BLaER1 treated with 17β-estradiol and CSF1 and Interleukin-3, amounts not matched to agents 10 nM and 100 nM (cell line): ENCODE results near the gene NIPBL.
"Not testable (repeated sequence)": the region's sequence is repeated elsewhere in the genome, so short reads cannot be mapped to it uniquely, and the experiment has no call there.

Experiments
- H3K27ac ChIP-seq, 11 experiments: shearing (Covaris generic); formaldehyde crosslinking; 2 replicates each; pipeline ENCODE4 v1.8.1; 2022
- H3K27me3 ChIP-seq, 11 experiments: shearing (Covaris generic); formaldehyde crosslinking; 2 replicates each; pipeline ENCODE4 v1.8.1; 2022
- H3K36me3 ChIP-seq, 11 experiments: shearing (Covaris generic); formaldehyde crosslinking; 2 replicates each; pipeline ENCODE4 v1.8.1; 2022
- H3K4me1 ChIP-seq, 10 experiments: shearing (Covaris generic); formaldehyde crosslinking; 2 replicates each; pipeline ENCODE4 v1.8.1; 2022
- H3K4me2 ChIP-seq, 11 experiments: shearing (Covaris generic); formaldehyde crosslinking; 2 replicates each; pipeline ENCODE4 v1.8.1; 2022
- H3K4me3 ChIP-seq, 10 experiments: shearing (Covaris generic); formaldehyde crosslinking; 2 replicates each; pipeline ENCODE4 v1.8.1; 2022
- H3K9ac ChIP-seq, 11 experiments: shearing (Covaris generic); formaldehyde crosslinking; 2 replicates each; pipeline ENCODE4 v1.8.1; 2022
- H3K9me3 ChIP-seq, 11 experiments: shearing (Covaris generic); formaldehyde crosslinking; replicated peaks in 1 of 11; 2 replicates each; pipeline ENCODE4 v1.8.1; 2022
- H4K20me1 ChIP-seq, 11 experiments: shearing (Covaris generic); formaldehyde crosslinking; 2 replicates each; pipeline ENCODE4 v1.8.1; 2022
- Cebpa-rat ChIP-seq, 11 experiments: shearing (Covaris generic); IDR thresholded peaks; 2 replicates each; pipeline ENCODE4 v1.8.1; 2022

Gene NIPBL, protein sequence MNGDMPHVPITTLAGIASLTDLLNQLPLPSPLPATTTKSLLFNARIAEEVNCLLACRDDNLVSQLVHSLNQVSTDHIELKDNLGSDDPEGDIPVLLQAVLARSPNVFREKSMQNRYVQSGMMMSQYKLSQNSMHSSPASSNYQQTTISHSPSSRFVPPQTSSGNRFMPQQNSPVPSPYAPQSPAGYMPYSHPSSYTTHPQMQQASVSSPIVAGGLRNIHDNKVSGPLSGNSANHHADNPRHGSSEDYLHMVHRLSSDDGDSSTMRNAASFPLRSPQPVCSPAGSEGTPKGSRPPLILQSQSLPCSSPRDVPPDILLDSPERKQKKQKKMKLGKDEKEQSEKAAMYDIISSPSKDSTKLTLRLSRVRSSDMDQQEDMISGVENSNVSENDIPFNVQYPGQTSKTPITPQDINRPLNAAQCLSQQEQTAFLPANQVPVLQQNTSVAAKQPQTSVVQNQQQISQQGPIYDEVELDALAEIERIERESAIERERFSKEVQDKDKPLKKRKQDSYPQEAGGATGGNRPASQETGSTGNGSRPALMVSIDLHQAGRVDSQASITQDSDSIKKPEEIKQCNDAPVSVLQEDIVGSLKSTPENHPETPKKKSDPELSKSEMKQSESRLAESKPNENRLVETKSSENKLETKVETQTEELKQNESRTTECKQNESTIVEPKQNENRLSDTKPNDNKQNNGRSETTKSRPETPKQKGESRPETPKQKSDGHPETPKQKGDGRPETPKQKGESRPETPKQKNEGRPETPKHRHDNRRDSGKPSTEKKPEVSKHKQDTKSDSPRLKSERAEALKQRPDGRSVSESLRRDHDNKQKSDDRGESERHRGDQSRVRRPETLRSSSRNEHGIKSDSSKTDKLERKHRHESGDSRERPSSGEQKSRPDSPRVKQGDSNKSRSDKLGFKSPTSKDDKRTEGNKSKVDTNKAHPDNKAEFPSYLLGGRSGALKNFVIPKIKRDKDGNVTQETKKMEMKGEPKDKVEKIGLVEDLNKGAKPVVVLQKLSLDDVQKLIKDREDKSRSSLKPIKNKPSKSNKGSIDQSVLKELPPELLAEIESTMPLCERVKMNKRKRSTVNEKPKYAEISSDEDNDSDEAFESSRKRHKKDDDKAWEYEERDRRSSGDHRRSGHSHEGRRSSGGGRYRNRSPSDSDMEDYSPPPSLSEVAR (N-terminal part only)

DNA sequence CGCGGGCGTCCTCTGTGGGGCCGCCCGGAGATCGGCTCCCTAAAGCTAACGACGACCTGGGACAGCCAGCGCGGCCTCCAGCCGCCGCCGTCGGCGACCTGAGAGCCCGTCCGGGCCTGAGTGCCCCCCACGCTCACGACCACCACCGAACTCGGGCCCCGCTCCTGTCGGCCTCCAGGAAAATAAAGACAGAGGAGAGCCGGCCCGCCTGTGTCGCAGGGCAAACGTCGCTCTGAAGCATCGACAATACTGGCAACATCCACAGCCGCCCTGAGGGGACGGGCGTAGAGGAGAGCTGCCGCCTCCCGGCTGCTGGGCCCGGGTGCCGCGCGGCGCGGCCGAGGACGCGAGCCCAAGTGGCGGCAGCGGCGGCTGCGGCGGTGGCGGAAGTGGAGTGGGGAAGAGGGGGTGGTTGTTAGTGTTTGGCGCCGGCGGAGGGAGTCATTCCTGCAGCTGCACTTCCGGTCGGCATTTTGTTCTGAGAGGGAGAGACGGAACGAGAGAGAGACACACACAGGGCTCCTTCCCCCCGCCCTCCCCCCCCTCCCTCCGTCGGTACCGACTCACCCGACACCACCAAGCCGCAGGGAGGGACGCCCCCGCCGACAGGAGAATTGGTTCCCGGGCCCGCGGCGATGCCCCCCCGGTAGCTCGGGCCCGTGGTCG lies at the start of gene NIPBL:
Gene NIPBL (plus strand): TSS at position 471 of the 666 bp plus-strand sequence. CDS start 76,928 bp downstream, outside the sequence.
- Histone ChIP-seq H4K20me1 (peaks cover 47 to 87% (median 81%) of the 10 kb centered on the region in 11 experiments), H3K36me3 (peaks cover 0 to 11% (median 4%) of the 10 kb centered on the region in 11 experiments; a peak in 6 of 22 replicates), H3K9me3 (no peaks in the 10 kb centered on the region)

DNA sequence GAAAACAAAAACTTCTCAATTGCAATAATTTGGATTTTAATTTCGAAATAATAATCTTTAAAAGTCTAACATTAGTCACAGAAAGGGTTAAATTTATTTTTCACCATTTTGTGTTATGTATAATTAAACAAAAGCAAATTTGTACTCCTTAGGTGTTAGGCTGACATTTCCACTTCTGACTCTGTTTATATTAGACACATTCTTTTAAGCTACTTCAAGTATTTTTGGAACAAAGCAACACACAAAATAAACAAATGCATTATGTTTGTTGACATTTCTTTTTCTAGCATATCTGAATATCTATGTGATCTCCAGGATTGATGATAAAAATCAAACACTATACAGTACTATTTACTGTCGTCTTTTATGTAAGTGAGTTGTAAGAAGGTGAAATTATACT lies 44.3 kb upstream of the NIPBL start:
- no peak overlapping the region for H3K27ac ChIP-seq
- no peaks in the 10 kb centered on the region for H3K36me3 ChIP-seq
- peaks cover 0 to 16% (median 2%) of the 10 kb centered on the region in 10 experiments; a peak in 10 of 20 replicates for H3K4me1 ChIP-seq
- H3K27me3 ChIP-seq: no peaks in the 10 kb centered on the region
- no peaks in the 10 kb centered on the region for H4K20me1 ChIP-seq
- no peak overlapping the region for H3K4me2 ChIP-seq
- TF ChIP-seq Cebpa-rat (IDR thresholded peaks at IDR 0.05): no peak
- no peak overlapping the region for H3K9ac ChIP-seq
- H3K9me3 ChIP-seq: no peaks in the 10 kb centered on the region
- H3K4me3 ChIP-seq: no peak overlapping the region

More for the DNA sequence above, at the start of gene NIPBL:
- Histone ChIP-seq H3K27me3 (no peaks in the 10 kb centered on the region), H3K4me2 (peak within 1 kb of the TSS; percentile 80 to 100 (median 92)), H3K9ac (peak within 1 kb of the TSS; percentile 93 to 100 (median 99)), H3K4me3 (peak within 1 kb of the TSS; percentile 76 to 98 (median 94)), H3K27ac (peak within 1 kb of the TSS; percentile 93 to 100 (median 98)), H3K4me1 (peaks cover 15 to 57% (median 47%) of the 10 kb centered on the region in 10 experiments; a peak in 19 of 20 replicates)
- TF ChIP-seq Cebpa-rat (IDR thresholded peaks at IDR 0.05): no peak

DNA sequence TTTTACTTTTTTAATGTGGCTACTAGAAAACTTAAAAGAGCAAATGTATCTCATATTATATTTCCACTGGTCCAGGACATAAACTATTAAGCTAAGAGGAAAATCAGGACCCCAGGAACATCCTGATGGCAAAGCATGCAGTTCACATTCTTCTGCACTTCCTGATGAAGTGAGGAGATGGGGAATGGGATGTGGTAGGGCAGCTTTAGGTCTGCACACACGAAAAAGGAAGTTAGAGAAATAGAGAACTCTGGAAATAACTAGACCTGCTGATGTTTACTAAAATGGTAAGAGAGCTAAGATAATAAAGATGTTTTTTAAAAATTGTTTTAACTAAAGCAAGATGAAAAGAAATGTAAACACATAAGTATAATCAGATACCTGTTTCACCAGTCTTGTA lies 39.7 kb upstream of the NIPBL start:
- TF ChIP-seq Cebpa-rat (IDR thresholded peaks at IDR 0.05): no peak
- no peaks in the 10 kb centered on the region for H3K27me3 ChIP-seq
- H3K27ac ChIP-seq: peak overlapping the region in 4 of 11 experiments; percentile 21 to 67 (median 57); a peak in 7 of 22 replicates
- H3K4me1 ChIP-seq: peaks cover 1 to 61% (median 19%) of the 10 kb centered on the region in 10 experiments; a peak in 19 of 20 replicates
- H3K36me3 ChIP-seq: no peaks in the 10 kb centered on the region
- H3K4me2 ChIP-seq: peak overlapping the region in 5 of 11 experiments; percentile 29 to 82 (median 58); a peak in 7 of 22 replicates
- peaks cover 0 to 6% (median 5%) of the 10 kb centered on the region in 11 experiments; a peak in 9 of 22 replicates for H3K9me3 ChIP-seq
- no peaks in the 10 kb centered on the region for H4K20me1 ChIP-seq
- 0 out of 22 replicates have a peak overlapping the region, but pooled peaks of 1 of the 11 experiments have one; percentile 15 for H3K9ac ChIP-seq
- no peak overlapping the region for H3K4me3 ChIP-seq

DNA sequence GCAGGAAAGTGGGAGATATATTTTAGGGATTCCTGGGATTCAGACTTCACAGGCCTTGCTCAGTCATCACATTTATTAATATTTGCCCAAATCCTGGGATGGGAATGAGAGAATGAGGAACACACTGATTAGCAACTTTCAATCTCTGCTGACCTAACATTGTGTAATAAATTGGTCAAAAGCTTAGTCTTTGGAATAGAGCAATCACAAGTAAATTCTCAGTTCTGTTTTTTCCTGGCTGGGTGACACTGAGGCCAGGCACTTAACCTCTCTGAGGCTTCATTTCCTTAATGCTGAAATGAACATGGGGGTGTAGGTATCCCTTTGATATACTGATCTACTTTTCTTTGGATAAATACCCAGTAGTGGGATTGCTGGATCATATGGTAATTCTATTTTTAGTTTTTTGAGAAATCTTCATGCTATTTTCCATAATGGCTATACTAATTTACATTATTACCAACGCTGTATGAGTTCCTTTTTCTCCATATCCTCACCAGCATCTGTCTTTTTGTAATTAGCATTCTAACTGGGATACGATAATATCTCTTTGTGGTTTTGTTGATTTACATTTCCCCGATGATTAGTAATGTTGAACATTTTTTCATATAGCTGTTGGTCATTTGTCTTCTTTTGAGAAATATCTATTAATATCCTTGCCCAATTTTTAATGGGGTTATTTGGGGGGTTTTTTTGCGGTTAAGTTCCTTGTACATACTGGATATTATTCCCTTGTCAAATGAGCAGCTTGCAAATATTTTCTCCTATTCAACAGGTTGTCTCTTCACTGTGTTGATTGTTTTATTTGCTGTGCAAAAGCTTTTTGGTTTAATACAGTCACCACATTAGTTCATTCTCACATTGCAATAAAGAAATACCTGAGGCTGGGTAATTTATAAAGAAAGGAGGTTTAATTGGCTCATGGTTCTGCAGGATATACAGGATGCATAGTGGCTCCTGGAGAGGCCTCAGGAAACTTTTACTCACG lies 36.8 kb upstream of the NIPBL start:
- Histone ChIP-seq H3K36me3 (no peaks in the 10 kb centered on the region), H3K4me2 (peak overlapping the region in 5 of 11 experiments; percentile 15 to 81 (median 58); a peak in 10 of 22 replicates), H3K9ac (peak overlapping the region in 2 of 11 experiments; percentile 42 to 49; a peak in 3 of 22 replicates), H4K20me1 (no peaks in the 10 kb centered on the region), H3K4me1 (peaks cover 13 to 88% (median 37%) of the 10 kb centered on the region in 10 experiments), H3K27ac (peak overlapping the region in 5 of 11 experiments; percentile 30 to 77 (median 56); a peak in 9 of 22 replicates), H3K27me3 (no peaks in the 10 kb centered on the region), H3K4me3 (no peak overlapping the region), H3K9me3 (peaks cover 0 to 6% (median 5%) of the 10 kb centered on the region in 11 experiments; a peak in 9 of 22 replicates)
- TF ChIP-seq Cebpa-rat (IDR thresholded peaks at IDR 0.05): peak in 2 of 11 experiments; percentile 33 to 56; a peak in 4 of 22 replicates

DNA sequence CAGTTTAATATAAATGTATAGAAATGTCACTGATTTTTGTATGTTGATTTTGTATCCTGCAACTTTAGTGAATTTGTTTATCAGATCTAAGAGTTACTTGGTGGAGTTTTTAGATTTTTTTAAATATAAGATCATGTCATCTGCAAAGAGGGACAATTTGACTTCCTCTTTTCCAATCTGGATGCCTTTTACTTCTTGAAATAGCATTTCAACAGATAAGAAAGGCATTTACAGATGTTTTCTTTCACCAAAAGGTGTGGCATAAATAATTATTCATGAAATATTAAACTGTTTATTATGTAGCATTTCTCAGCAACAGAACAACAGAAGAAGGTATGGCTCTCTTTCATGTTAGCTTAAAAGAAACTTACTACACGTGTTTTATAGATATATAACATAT lies 34.9 kb upstream of the NIPBL start:
- no peak overlapping the region for H3K4me3 ChIP-seq
- no peaks in the 10 kb centered on the region for H3K36me3 ChIP-seq
- peaks cover 15 to 78% (median 39%) of the 10 kb centered on the region in 10 experiments for H3K4me1 ChIP-seq
- TF ChIP-seq Cebpa-rat (IDR thresholded peaks at IDR 0.05): no peak
- H3K4me2 ChIP-seq: peak overlapping the region; percentile 6 to 87 (median 48); a peak in 18 of 22 replicates
- peak overlapping the region in 4 of 11 experiments; percentile 0 to 72 (median 44); a peak in 5 of 22 replicates for H3K27ac ChIP-seq
- no peak overlapping the region for H3K9ac ChIP-seq
- no peaks in the 10 kb centered on the region for H4K20me1 ChIP-seq
- no peaks in the 10 kb centered on the region for H3K27me3 ChIP-seq
- H3K9me3 ChIP-seq: peaks cover 0 to 6% (median 5%) of the 10 kb centered on the region in 11 experiments; a peak in 9 of 22 replicates

DNA sequence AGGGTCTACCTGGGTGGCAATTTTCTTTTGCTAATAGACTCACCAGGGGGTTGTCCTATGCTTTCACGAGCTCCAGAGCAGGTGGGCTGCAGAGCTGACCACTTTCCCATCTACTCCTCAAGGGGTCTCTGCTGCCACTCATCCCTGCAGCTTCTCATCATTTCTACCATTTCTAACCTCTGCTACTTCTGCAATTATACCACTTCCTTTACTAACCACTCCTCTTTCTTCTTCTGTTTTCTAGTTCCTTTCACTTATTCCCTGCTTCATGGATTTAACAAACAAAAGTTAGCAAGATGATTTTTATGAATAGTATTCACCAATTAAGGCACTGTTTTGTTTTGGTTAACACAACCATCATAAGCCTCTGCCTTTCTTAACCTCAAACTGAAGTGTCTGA lies 34.5 kb upstream of the NIPBL start:
- Histone ChIP-seq H3K4me2 (peak overlapping the region; percentile 6 to 87 (median 48); a peak in 19 of 22 replicates), H4K20me1 (no peaks in the 10 kb centered on the region), H3K27me3 (no peaks in the 10 kb centered on the region), H3K9me3 (peaks cover 0 to 6% (median 5%) of the 10 kb centered on the region in 11 experiments; a peak in 9 of 22 replicates), H3K9ac (no peak overlapping the region), H3K36me3 (no peaks in the 10 kb centered on the region), H3K27ac (peak overlapping the region in 4 of 11 experiments; percentile 0 to 72 (median 44); a peak in 6 of 22 replicates), H3K4me3 (no peak overlapping the region), H3K4me1 (peaks cover 15 to 74% (median 37%) of the 10 kb centered on the region in 10 experiments)
- TF ChIP-seq Cebpa-rat (IDR thresholded peaks at IDR 0.05): no peak

DNA sequence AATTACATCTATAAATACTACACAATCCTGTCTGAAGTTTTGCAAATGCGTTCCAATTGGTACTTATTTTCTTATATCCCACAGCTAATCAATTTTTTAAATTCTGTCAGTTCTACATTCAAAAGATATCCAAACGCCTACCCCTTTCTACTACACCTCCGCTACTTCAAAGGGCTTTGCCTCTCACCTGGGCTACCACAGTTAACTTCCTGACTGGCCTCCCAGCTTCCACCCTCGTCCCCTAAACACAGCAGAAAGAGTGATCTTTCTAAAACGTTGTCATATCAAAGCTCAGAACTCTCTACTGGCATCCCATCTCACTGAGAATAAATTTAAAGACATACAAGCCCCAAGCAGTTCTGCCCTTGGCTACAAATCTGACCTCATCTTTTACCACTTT lies 32.3 kb upstream of the NIPBL start:
- no peaks in the 10 kb centered on the region for H3K36me3 ChIP-seq
- H3K4me2 ChIP-seq: peak overlapping the region in 9 of 11 experiments; percentile 8 to 65 (median 39); a peak in 15 of 22 replicates
- H3K27me3 ChIP-seq: no peaks in the 10 kb centered on the region
- TF ChIP-seq Cebpa-rat (IDR thresholded peaks at IDR 0.05): no peak
- H4K20me1 ChIP-seq: no peaks in the 10 kb centered on the region
- peaks cover 15 to 52% (median 30%) of the 10 kb centered on the region in 10 experiments for H3K4me1 ChIP-seq
- H3K4me3 ChIP-seq: no peak overlapping the region
- peaks cover 0 to 8% (median 5%) of the 10 kb centered on the region in 11 experiments; a peak in 11 of 22 replicates for H3K9me3 ChIP-seq
- H3K9ac ChIP-seq: no peak overlapping the region
- no peak overlapping the region for H3K27ac ChIP-seq

DNA sequence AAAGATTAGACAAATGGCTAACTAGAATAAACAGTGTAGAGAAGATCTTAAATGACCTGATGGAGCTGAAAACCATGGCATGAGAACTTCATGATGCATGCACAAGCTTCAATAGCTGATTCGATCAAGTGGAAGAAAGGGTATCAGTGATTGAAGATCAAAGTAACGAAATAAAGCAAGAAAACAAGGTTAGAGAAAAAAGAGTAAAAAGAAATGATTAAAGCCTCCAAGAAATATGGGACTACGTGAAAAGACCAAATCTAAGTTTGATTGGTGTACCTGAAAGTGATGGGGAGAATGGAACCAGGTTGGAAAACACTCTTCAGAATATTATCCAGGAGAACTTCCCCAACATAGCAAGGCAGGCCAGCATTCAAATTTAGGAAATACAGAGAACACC lies 28.0 kb upstream of the NIPBL start:
- not testable (repeated sequence) for H3K4me3 ChIP-seq, H3K9me3 ChIP-seq, H3K36me3 ChIP-seq, H3K27me3 ChIP-seq, H4K20me1 ChIP-seq, H3K4me2 ChIP-seq, H3K27ac ChIP-seq, H3K9ac ChIP-seq
- peaks cover 4 to 14% (median 10%) of the 10 kb centered on the region in 10 experiments for H3K4me1 ChIP-seq

DNA sequence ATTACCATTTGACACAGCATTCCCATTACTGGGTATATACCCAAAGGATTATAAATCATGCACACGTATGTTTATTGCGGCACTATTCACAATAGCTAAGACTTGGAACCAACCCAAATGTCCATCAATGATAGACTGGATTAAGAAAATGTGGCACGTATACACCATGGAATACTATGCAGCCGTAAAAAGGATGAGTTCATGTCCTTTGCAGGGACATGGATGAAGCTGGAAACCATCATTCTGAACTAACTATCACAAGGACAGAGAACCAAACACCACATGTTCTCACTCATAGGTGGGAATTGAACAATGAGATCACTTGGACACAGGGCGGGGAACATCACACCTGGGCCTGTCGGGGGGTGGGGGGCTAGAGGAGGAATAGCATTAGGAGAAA lies 23.7 kb upstream of the NIPBL start:
- not testable (repeated sequence) for H4K20me1 ChIP-seq, H3K4me1 ChIP-seq, H3K4me2 ChIP-seq, H3K36me3 ChIP-seq, H3K9ac ChIP-seq, H3K27me3 ChIP-seq, H3K4me3 ChIP-seq, H3K27ac ChIP-seq
- H3K9me3 ChIP-seq: peaks cover 6 to 28% (median 18%) of the 10 kb centered on the region in 11 experiments; a peak in 17 of 22 replicates
